GM12865 (cell line): ENCODE data around the gene OPRD1.

Source experiments
- DNase-seq: peaks from one replicate; pipeline ENCODE4 v3.0.0; 2010; ENCODE audit warnings: low read depth
- H3K4me3 ChIP-seq: 2 replicates; pipeline ENCODE4 v1.5.1; 2011; ENCODE audit warnings: mild to moderate bottlenecking, low read depth, low read length, control low read depth
- TF ChIP-seq, protein P1 (sequence below): IDR thresholded peaks from 2 replicates; pipeline ENCODE4 v1.5.1; 2011; ENCODE audit warnings: low read length, control low read depth, low read depth, inconsistent platforms; ENCODE audit not compliant: insufficient read depth; ENCODE audit errors: missing control alignments

The OPRD1 gene

DNA sequence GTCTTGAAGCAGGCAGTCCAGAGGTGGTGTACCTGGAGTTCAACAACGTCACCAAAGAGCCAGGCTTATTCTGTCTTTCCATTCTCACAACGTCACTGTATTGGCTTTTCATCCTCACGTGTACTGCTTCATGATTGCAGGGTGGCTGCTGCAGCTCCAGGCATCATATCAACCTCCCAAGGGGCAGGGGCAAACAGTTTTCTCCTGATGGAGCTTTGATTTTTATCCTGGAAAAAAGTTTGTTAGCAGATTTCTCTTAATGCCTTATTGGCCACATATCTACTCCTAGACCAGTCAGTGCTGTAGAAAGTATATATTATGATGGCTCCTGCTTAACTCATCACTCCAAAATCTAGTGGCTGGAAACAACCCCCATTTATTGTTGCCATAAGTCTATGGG lies 8.3 kb upstream of the OPRD1 start:
- TF ChIP-seq, protein P1, sequence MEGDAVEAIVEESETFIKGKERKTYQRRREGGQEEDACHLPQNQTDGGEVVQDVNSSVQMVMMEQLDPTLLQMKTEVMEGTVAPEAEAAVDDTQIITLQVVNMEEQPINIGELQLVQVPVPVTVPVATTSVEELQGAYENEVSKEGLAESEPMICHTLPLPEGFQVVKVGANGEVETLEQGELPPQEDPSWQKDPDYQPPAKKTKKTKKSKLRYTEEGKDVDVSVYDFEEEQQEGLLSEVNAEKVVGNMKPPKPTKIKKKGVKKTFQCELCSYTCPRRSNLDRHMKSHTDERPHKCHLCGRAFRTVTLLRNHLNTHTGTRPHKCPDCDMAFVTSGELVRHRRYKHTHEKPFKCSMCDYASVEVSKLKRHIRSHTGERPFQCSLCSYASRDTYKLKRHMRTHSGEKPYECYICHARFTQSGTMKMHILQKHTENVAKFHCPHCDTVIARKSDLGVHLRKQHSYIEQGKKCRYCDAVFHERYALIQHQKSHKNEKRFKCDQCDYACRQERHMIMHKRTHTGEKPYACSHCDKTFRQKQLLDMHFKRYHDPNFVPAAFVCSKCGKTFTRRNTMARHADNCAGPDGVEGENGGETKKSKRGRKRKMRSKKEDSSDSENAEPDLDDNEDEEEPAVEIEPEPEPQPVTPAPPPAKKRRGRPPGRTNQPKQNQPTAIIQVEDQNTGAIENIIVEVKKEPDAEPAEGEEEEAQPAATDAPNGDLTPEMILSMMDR = no peak
- H3K4me3 ChIP-seq = no peak overlapping the region
- no peak for DNase-seq

DNA sequence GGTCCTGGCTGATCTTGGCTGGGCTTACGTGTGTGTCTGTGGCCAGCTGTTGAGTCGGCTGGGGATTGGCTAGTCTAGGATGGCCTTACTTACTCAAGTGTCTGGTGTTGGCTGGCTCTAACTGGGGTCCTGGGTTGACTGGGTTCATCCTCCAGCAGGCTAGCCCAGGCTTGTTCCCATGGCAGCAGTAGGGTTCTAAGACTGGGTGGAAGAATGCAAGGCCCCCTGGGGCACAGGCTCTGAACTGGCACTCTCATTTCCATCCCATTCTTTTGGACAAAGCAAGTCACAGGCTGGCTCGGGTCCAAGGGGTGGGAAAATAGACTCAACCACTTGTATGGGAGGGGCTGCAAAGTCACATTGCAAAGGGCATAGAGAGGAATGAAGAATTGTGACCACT lies 7.9 kb upstream of the OPRD1 start:
- TF ChIP-seq, protein P1 = no peak
- DNase-seq = no peak
- no peak overlapping the region for H3K4me3 ChIP-seq

DNA sequence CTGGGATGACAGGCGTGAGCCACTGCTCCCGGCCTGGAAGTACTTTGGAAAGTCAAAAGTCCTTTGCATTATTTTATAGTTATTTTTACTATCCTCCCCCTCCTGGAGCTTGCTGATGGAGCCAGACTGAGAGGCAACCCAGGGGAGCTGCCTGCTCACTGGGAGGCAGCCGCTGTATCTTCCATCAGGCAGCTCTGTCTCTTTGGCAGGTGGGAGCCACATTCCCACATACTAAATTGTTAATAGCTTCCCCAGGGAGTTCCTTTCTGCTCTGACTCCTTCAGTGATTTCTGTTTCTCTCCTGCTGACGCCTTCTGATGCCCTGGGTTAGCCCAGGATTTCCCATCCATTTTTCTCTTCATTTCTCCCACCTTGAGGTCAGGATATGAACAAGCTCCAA lies 4.9 kb upstream of the OPRD1 start:
- H3K4me3 ChIP-seq = no peak overlapping the region
- no peak for DNase-seq
- TF ChIP-seq, protein P1 = no peak

DNA sequence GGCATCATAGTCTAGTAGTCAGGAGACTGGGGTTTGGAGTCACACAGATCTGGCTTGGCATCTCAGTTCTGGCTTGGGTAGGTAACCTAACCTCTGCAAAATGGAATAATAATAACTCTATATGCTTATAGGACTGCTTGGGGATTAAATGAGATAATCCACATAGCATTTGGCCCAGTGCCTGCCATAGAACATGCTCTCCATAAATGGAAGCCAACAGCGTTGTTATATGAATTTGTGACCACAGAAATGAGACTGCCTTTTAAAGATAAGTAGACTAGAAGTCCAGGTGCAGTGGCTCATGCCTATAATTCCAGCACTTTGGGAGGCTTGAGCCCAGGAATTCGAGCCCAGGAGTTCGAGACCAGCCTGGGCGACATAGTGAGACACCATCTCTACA lies 4.0 kb upstream of the OPRD1 start:
- DNase-seq = no peak
- TF ChIP-seq, protein P1 = no peak
- no peak overlapping the region for H3K4me3 ChIP-seq

DNA sequence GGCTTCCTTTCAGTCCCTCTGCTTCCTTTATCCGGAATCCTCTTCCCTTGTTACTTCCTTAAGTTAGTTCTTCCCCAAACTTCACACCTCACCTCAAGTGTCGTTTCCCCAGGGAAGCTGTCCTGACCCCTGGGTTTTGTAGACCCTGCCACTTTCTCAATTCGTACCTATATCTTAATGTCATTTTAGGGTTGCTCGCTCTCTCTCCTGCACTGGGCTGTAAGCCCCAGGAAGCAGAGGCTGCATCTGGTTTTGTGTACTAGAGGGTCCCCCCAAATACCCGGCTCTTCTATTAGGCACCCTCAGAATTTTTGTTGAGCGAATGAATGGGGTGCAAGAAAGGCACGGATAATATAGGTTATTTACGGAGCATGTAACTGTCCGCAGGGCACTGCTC lies 603 bp upstream of the OPRD1 start:
- H3K4me3 ChIP-seq = no peak overlapping the region
- TF ChIP-seq, protein P1 = no peak
- DNase-seq = no peak

DNA sequence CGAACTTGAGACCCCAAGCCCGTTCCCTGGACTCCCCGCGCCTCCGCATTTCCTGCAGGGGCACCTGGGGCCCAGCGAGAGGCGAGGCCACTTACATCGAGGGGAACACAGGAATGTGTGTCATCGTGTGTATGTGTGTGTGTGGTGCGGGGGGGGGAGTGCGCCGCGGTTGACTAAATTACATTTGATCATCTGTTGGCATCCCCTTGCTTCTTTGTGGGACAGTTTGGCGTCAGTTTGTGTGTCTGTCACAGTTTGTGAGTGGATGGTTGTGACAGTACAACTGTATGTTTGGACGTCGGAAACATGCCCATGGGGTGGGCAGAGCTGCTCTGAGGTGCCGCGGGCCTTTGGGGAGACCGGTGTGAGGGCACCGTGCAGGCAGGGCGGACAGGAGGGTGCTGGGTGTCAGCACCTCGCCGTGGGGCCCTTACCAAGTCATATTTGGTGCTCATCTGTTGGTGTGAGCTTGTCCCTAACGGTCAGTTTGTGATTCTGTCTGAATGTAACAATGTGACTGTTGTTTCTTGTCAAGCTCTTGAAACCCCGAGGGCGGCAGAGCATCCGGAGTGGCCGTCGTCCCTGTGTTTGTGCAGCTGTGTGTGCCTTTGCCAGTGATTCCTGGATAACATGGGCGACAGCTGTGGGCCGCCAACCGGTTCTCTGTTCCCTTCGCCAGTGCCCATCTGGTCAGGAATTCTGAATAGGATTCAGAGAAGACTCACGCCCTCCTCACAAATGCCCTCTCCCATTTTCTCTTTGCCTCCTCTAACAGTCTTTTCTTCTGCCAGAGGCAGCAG lies 899 bp downstream of the OPRD1 start:
- no peak overlapping the region for H3K4me3 ChIP-seq
- DNase-seq = no peak
- TF ChIP-seq, protein P1 = no peak
